ENCODE results near the gene COX7A1. TPM values are rescaled to one million over a fixed set of nuclear protein-coding genes. Genes with fewer than 3 reads are reported as not detected.

The COX7A1 gene
- total and polyA plus RNA-seq, 3 experiments from 2014 or later: not detected

- POLR2A ChIA-PET: interaction anchor here (0.5 kb wide), 1 partner anchor 364 kb away, joined by 4 read pairs; the partner anchor contains the start of gene ZNF566
- H3K4me3 Mint-ChIP-seq: peak overlapping the region in 2 of 7 donors; percentile 13 to 68
- peak overlapping the region in 3 of 8 donors; percentile 15 to 58 (median 32) for H3K27ac Mint-ChIP-seq
- CTCF ChIA-PET: interaction anchor here (1.0 to 8.3 kb wide), 2 partner anchors 19 to 46 kb away, joined by 3 to 165 read pairs; no protein-coding TSS in a partner anchor
- H3K9me3 Mint-ChIP-seq: no peaks in the 10 kb centered on the region
- no peak for DNase-seq
- H3K4me3 ChIP-seq (ENCODE audit: low read length): no peak overlapping the region
- peaks cover 5% of the 10 kb centered on the region for H3K4me1 ChIP-seq (ENCODE audit: insufficient read depth, low read length)
- H3K4me1 Mint-ChIP-seq: peaks cover 11 to 14% (median 12%) of the 10 kb centered on the region in 3 donors
- H3K36me3 Mint-ChIP-seq: peaks cover 0 to 44% (median 8%) of the 10 kb centered on the region in 3 donors
- H3K27me3 ChIP-seq (ENCODE audit: insufficient read depth, low read length, poor library complexity, severe bottlenecking): no peaks in the 10 kb centered on the region
- no peaks in the 10 kb centered on the region for H3K27me3 Mint-ChIP-seq
- peaks cover 9% of the 10 kb centered on the region for H3K36me3 ChIP-seq (ENCODE audit: insufficient read depth, low read length)
- no peak overlapping the region for H3K27ac ChIP-seq (ENCODE audit: low read depth, low read length)
- H3K9me3 ChIP-seq (ENCODE audit: low read length): no peaks in the 10 kb centered on the region
Observed at GRCh38 chr19:36125557-36125956, 26.7 kb downstream of the COX7A1 start.

GRCh38 chr19:36121486-36122124, 30.6 kb downstream of the COX7A1 start:
- Mint-ChIP-seq H3K36me3 (peaks cover 0 to 69% (median 17%) of the 10 kb centered on the region in 3 donors), H3K27ac (no peak overlapping the region), H3K4me3 (no peak overlapping the region), H3K4me1 (peaks cover 14 to 24% (median 16%) of the 10 kb centered on the region in 3 donors), H3K9me3 (no peaks in the 10 kb centered on the region), H3K27me3 (peaks cover 0 to 1% of the 10 kb centered on the region in 2 donors)
- Histone ChIP-seq H3K9me3 (ENCODE audit: low read length) (no peaks in the 10 kb centered on the region), H3K4me1 (ENCODE audit: insufficient read depth, low read length) (peaks cover 5% of the 10 kb centered on the region), H3K27me3 (ENCODE audit: insufficient read depth, low read length, poor library complexity, severe bottlenecking) (no peaks in the 10 kb centered on the region), H3K36me3 (ENCODE audit: insufficient read depth, low read length) (peaks cover 26% of the 10 kb centered on the region), H3K27ac (ENCODE audit: low read depth, low read length) (no peak overlapping the region), H3K4me3 (ENCODE audit: low read length) (no peak overlapping the region)
- ChIA-PET POLR2A (interaction anchor here (0.7 kb wide), 1 partner anchor 223 kb away, joined by 9 read pairs; no protein-coding TSS in a partner anchor), CTCF (no interaction called here)
- DNase-seq: no peak

DNA sequence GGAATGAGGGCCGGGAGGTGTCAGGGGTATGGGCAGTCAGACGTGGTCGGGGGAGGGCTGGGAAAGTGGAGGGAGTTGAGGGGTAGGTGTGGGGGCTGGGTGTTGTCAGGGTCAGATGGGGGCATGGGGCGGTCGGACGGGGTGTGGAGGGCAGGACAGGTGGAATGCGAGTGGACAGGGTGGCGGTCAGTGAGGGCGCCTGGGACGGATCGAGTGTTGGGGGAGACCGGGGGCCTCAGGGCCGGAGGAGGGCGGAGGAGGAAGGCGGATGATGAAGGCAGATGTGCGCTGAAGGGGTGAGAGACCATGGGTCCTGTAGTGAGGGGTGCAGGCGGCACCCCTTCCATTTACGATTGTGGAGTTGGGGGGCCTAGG, 31.3 kb downstream of the COX7A1 start:
- peaks cover 0 to 72% (median 19%) of the 10 kb centered on the region in 3 donors for H3K36me3 Mint-ChIP-seq

GRCh38 chr19:36120092-36120983, 31.9 kb downstream of the COX7A1 start:
- H3K9me3 ChIP-seq (ENCODE audit: low read length): no peaks in the 10 kb centered on the region
- peaks cover 15% of the 10 kb centered on the region for H3K4me1 ChIP-seq (ENCODE audit: insufficient read depth, low read length)
- Mint-ChIP-seq H3K9me3 (no peaks in the 10 kb centered on the region), H3K27me3 (peaks cover 0 to 1% of the 10 kb centered on the region in 2 donors), H3K36me3 (peaks cover 0 to 67% (median 14%) of the 10 kb centered on the region in 3 donors), H3K27ac (peak overlapping the region in 3 of 8 donors; percentile 29 to 70 (median 40)), H3K4me1 (peaks cover 20 to 34% (median 24%) of the 10 kb centered on the region in 3 donors), H3K4me3 (peak overlapping the region in 1 of 7 donors; percentile 73)
- ChIA-PET CTCF (no interaction called here), POLR2A (no interaction called here)
- peaks cover 23% of the 10 kb centered on the region for H3K36me3 ChIP-seq (ENCODE audit: insufficient read depth, low read length)
- no peak overlapping the region for H3K4me3 ChIP-seq (ENCODE audit: low read length)
- H3K27me3 ChIP-seq (ENCODE audit: insufficient read depth, low read length, poor library complexity, severe bottlenecking): no peaks in the 10 kb centered on the region
- H3K27ac ChIP-seq (ENCODE audit: low read depth, low read length): no peak overlapping the region
- DNase-seq: no peak

More for the DNA sequence above, 31.3 kb downstream of the COX7A1 start:
- H3K27ac ChIP-seq (ENCODE audit: low read depth, low read length): no peak overlapping the region
- H3K27me3 Mint-ChIP-seq: peaks cover 0 to 1% of the 10 kb centered on the region in 2 donors
- no peaks in the 10 kb centered on the region for H3K27me3 ChIP-seq (ENCODE audit: insufficient read depth, low read length, poor library complexity, severe bottlenecking)
- no peak overlapping the region for H3K27ac Mint-ChIP-seq
- peaks cover 12% of the 10 kb centered on the region for H3K4me1 ChIP-seq (ENCODE audit: insufficient read depth, low read length)
- H3K36me3 ChIP-seq (ENCODE audit: insufficient read depth, low read length): peaks cover 26% of the 10 kb centered on the region
- ChIA-PET CTCF (no interaction called here), POLR2A (no interaction called here)
- no peak overlapping the region for H3K4me3 ChIP-seq (ENCODE audit: low read length)
- no peak overlapping the region for H3K4me3 Mint-ChIP-seq
- peaks cover 18 to 30% (median 21%) of the 10 kb centered on the region in 3 donors for H3K4me1 Mint-ChIP-seq
- H3K9me3 Mint-ChIP-seq: no peaks in the 10 kb centered on the region
- DNase-seq: no peak
- no peaks in the 10 kb centered on the region for H3K9me3 ChIP-seq (ENCODE audit: low read length)

- peaks cover 5 to 76% (median 16%) of the 10 kb centered on the region in 3 donors for H3K36me3 Mint-ChIP-seq
- peaks cover 0 to 7% of the 10 kb centered on the region in 2 donors for H3K27me3 Mint-ChIP-seq
- Histone ChIP-seq H3K36me3 (ENCODE audit: insufficient read depth, low read length) (peaks cover 22% of the 10 kb centered on the region), H3K4me3 (ENCODE audit: low read length) (peak overlapping the region; percentile 99), H3K27ac (ENCODE audit: low read depth, low read length) (peak overlapping the region; percentile 95), H3K27me3 (ENCODE audit: insufficient read depth, low read length, poor library complexity, severe bottlenecking) (no peaks in the 10 kb centered on the region), H3K9me3 (ENCODE audit: low read length) (no peaks in the 10 kb centered on the region), H3K4me1 (ENCODE audit: insufficient read depth, low read length) (peaks cover 29% of the 10 kb centered on the region)
- no peak for DNase-seq
- ChIA-PET CTCF (interaction anchor here (3.7 kb wide), 1 partner anchor 11 kb away, joined by 22 read pairs; no protein-coding TSS in a partner anchor), POLR2A (interaction anchor here (2.5 kb wide), 1 partner anchor 11 kb away, joined by 10 read pairs; no protein-coding TSS in a partner anchor)
- peak overlapping the region; percentile 82 to 94 (median 90) for H3K4me3 Mint-ChIP-seq
- peaks cover 37 to 58% (median 51%) of the 10 kb centered on the region in 3 donors for H3K4me1 Mint-ChIP-seq
- peak overlapping the region in 7 of 8 donors; percentile 69 to 99 (median 96) for H3K27ac Mint-ChIP-seq
- peaks cover 0 to 3% (median 0%) of the 10 kb centered on the region in 5 donors for H3K9me3 Mint-ChIP-seq
Observed at GRCh38 chr19:36116344-36116637, 36.0 kb downstream of the COX7A1 start.

GRCh38 chr19:36115453-36116343, 36.5 kb downstream of the COX7A1 start, which contains the start of gene TBCB:
TSS of gene TBCB (plus strand) at chr19:36115468. CDS start at chr19:36115561, 93 bp downstream.
- Histone ChIP-seq H3K9me3 (ENCODE audit: low read length) (no peaks in the 10 kb centered on the region), H3K27me3 (ENCODE audit: insufficient read depth, low read length, poor library complexity, severe bottlenecking) (no peaks in the 10 kb centered on the region), H3K4me3 (ENCODE audit: low read length) (peak within 1 kb of the TSS; percentile 99), H3K36me3 (ENCODE audit: insufficient read depth, low read length) (peaks cover 21% of the 10 kb centered on the region), H3K4me1 (ENCODE audit: insufficient read depth, low read length) (peaks cover 29% of the 10 kb centered on the region), H3K27ac (ENCODE audit: low read depth, low read length) (peak within 1 kb of the TSS; percentile 95)
- ChIA-PET CTCF (interaction anchor here (0.7 to 3.7 kb wide), 6 partner anchors 12 to 162 kb away, joined by 3 to 22 read pairs (median 4); no protein-coding TSS in a partner anchor), POLR2A (interaction anchor here (0.7 to 2.5 kb wide), 7 partner anchors 12 to 375 kb away, joined by 4 to 11 read pairs (median 5); partner anchors contain the start of genes CAPNS1, THAP8, ZNF146 and ZNF565)
- Mint-ChIP-seq H3K27ac (peak within 1 kb of the TSS; percentile 91 to 99 (median 97)), H3K4me1 (peaks cover 37 to 58% (median 51%) of the 10 kb centered on the region in 3 donors), H3K4me3 (peak within 1 kb of the TSS; percentile 82 to 94 (median 90)), H3K27me3 (peaks cover 0 to 7% of the 10 kb centered on the region in 2 donors), H3K9me3 (peaks cover 0 to 3% (median 0%) of the 10 kb centered on the region in 5 donors), H3K36me3 (peaks cover 5 to 72% (median 16%) of the 10 kb centered on the region in 3 donors)
- DNase-seq: peak in 2 of 5 donors; percentile 88 to 92
